GM19238 (cell line): Measurements from ENCODE around the gene ALKBH5.
"Not testable (repeated sequence)": the region's sequence is repeated elsewhere in the genome, so short reads cannot be mapped to it uniquely, and the experiment has no call there.

Experiments
- DNase-seq: peaks from one replicate; pipeline ENCODE4 v3.0.0; 2011; ENCODE audit warnings: low spot score; ENCODE audit not compliant: insufficient read length

ALKBH5 gene

DNA sequence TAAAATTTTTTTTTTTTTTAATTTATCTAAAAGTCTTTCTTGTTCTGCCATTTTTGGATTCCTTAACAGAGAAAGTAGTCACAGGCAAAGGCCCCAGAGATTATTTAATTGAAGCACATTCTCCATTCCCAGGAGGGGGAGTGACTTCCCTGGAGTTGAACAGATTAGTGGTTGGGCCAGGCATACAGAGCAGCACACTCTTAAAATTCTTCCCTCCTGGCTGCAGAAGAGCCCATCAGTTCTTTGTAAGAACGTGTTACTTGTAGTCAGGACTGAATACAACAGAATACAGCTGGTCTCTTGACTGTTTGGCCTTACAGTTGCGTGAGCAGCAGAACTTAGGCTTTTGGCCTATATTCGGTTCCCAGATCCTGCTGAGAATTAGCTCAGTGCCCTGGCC lies 1.8 kb downstream of the ALKBH5 start:
- no peak for DNase-seq

DNA sequence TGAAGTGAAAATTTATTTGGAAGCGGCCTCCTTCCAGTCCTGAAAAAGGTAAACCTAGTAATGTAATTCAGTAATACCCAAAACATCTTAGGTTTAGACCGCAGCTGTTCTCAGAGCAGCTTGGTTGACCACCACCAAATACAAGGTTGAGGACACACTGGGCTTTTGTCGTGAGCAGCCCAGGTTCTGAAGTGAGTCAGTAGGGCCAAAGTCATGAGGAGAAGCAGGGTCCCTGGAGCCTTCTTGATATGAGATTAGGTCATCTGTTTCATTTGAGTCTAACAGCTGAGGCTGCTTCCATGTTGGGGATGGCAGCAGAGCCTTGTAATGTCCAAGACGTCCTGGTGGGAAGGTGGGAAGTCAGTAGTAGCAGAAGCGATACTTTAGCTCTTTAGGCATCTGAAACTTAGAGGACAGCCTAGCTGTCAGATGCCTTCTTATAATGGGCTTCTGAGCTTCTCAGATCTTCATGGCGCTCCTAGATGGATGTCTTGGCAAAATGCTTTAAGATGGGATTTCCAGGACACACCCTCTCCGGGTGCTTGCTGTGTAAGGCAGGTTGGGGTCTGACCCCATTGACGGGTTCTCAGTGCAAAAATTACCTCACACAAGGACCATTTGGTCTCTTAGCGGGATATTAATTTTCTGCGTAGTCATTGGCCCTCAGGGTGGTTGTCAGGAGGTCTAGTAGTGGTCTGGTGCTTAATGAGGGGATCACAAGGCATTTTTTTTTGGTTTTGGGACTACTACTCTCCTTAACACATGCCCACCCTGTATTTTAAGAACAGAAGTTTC lies 2.4 kb downstream of the ALKBH5 start:
- DNase-seq: no peak

DNA sequence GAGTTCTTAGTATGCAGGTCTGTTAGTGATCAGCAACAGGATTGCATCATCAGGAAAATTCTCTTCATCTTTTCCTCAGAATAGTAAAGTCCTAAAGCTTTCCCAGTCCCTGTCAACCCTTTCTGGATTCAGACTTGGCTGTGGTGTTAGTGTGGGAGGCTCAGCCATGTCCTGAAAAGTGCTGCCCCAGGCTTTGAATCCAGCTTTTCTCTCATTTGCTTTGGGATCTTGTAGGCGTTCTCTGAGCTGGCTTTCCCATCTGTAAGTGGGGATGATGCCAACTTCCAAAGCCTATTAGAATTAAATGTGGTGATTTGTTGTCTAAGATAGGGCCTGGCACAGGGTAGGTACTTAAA lies 3.0 kb downstream of the ALKBH5 start:
- DNase-seq: no peak

DNA sequence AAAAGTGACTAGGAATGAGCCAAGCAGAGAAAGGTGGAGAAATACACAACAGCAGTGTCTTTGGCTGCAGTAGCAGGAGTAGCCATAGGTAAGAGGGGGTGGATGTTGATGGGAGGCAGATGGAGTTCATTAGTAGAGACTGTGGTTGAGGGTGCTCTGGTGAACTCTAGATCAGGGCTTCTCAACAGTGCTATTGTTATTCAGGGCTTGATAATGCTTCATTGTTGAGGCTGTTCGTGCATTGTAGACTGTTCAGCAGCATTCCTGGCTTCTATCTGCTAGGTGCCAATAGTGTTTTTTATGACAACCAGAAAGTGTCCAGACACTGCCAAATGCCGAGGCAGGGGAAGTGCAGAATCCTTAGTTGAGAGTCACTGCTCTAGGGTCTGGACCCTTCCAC lies 3.6 kb downstream of the ALKBH5 start:
- DNase-seq: no peak

DNA sequence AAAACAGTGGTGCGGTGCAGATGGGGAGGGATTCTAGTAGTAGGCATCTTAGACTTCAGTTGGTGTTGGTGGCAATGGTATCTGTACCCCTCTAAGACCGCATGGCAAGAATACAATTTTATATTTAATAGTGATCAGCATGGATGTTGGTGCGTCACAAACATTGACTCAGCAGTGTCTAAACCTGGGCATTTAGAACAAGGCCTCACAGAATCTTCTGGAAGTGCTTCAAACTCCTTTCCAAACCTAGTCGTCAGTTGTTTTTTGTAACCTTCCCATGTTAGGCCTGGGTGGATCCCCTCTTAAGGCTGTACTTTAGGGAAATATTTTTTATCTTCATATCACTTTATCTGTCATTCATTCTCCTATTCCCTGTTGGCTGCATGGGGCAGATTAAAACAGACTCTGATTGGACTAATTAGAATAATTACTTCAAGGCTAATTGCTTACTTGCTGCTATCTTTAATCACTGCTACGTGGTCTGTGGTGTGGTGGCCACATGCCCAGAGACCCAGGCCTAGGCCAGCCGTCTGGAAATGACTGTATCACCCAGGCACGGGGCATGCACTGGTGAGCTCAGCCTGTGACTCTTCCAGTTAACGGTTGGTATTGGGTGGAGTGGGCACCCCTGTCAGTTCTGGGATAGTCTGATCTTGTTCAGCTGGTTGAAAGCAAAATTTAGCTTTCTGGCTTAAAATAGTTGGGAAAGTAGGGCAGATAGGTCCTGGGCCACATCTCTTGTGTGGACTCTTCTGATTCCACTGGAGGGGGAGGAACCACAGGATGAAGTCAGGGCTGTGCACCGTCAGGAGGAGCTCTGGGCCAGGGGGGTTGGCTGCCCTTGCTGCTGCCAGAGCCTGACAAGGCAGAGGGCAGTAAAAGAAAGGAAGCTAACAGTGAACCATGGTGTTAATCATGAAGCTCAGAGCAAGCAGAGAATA lies 4.5 kb downstream of the ALKBH5 start:
- no peak for DNase-seq

DNA sequence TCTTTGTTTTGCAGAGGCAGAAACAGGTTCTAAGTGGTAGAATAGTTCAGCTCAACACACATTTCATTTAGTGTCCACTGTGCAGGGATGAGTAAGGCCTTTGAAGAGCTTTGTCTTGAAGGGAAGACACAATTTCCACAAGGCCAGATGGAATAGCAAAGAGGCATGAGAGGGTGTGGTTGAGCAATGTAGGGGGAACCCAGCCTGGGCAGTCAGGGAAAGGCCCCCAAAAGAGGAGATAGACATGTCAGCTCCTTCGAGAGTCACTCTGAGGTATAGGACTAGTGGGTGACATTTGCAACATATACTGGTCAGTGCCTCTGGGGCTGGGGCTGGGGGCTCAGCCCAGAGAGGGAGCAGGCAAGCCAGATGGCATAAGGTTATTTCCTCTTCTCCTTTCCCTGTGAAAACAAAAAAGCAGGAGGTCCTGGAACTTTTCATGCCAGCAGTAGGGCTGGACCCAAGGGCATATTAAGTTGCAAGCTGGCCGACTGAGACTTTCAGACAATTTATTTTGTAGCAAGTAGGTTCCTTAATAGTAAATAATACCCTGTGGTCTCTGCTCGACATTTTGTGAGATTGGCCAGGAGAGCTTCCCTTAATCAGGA lies 7.1 kb downstream of the ALKBH5 start:
- no peak for DNase-seq

DNA sequence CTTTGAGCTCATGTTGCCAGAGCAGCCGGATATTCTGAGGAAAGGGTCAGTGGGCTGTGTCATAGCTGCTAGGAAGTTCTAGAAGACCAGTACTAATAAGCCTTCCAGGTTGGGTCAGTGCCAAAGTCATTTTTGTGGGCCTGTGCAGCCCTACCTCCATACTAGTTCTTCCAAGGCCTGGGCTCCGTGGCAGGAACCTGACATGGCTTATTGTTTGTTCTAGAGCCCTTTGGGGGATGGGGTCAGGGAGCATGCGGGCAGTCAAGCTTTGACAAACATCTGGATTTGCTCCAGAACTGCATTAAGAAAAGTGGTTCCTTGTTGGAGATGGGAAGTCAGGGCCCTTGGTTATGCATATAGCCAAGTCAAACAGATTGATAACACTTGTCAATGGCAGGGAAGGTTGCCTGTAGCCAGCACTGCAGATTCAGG lies 7.6 kb downstream of the ALKBH5 start:
- DNase-seq: no peak

DNA sequence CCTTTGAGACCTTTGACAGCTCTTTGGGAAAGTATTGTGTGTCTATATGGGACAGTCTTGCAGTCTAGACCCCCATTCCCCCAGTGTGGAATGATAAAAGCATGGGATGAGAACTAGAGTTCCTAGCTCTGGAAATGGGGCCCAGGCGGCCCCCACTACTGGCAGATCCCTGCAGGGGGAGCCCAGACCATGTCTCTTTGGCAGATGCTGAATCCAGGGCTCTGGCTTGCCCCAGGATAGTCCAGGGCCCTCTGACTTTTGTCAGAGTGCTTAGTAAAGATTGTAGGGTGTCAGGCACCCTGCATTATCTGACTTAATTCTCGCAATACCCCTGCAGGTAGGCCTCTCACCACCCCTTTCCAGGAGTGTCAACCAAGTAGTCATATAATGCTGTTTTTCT lies 8.3 kb downstream of the ALKBH5 start:
- no peak for DNase-seq

DNA sequence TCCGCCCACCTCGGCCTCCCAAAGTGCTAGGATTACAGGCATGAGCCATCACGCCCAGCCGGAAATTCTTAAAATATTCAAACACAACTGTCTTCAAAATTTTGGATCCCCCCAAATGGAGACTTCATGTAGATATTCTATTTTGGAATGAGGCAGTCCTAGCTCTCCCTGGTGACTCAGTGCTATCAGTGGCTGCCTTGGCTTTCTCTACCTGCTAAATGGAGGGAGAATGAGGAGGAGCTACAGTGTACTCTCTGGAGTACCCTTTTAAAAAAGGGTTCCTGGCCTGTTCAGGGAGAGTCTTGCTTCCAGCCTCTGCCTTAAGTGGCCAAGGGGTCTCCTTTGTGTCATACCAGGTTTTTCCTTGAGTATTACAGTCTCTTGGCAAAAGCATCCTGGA lies 10.8 kb downstream of the ALKBH5 start:
- DNase-seq: no peak

DNA sequence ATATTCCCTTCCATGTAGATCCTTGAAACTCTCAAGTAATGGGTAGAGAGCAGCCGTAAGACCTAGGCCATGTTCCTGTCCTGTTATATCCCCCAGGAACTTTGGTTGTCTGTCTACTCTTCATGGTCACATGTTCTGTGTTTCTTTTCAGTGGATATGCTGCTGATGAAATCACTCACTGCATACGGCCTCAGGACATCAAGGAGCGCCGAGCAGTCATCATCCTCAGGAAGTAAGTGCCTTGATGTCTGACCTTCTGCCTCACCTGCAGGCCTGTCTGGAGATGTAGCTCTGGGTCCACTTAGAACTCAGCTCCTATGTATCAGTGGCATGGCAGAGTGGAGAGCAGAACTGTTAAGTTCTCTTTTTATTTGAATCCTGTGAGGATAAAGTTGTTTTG lies 11.2 kb downstream of the ALKBH5 start:
- DNase-seq: no peak

DNA sequence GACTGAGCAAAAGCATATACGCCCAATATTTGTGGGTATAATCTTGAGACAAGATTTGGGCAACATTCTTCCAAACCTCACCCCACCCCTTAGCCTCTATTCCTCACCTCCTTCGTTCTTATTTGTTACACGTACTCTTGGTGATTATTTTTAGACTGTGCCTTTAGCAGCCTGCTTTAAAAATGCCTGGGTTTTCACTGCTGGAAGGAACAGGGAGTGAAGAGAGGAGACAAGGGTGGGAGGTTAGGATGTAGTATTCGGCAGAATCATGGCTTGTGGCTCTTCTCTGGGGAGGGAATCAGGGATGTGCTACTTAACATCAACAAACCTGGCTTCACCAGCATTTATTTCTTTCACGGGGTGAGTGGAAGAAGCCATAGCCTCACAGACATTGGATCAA lies 11.6 kb downstream of the ALKBH5 start:
- DNase-seq: no peak

DNA sequence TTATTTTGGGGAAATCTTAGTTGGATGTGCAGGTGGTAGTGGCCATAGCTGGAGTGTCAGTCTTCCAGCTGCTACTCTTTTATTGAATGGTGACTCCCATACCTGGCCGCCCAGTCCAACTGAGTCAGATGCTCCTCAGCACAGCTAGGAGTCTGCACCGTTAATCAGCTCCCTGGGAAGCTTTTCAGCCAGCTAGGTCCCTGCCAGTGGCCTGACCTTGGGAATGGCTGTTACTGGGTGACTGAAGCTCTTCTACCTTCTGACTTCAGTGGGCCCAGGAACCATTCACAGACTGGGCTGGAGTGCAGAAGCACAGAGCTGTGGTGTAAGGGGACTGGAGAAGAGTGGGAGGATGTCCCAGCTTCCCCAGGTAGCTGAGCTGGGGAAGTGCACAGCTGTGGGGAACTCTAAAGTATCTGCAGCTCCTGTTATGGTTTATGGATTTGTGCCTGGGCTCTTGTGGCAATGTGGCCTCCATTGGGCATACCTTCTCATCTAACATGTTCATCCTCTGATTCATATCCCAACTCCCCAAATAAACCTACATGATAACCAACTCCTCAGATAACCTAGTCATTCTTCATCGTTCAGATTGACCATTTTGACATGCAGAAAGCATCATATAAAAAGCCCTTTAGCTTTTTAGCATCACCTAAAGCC lies 14.0 kb downstream of the ALKBH5 start:
- DNase-seq: no peak

DNA sequence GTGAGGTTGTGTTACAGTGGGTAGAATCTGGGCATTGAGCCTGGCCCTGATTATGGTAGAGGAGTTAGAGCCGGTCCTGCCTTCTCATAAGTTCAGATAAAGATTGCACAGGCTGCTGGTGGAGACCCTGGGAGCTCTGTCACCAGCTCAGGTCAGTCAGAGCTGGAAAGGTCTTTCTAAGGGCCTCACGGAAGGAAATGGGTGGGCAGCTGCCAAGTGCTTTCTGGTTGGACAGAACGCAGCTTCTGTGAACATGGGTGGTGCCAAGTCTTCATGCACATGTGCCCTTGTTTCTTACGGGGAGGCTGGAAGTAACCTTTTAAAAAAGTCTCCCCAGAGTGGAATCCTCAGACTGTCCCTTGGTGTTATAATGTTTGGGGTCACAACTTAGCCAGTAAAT lies 14.9 kb downstream of the ALKBH5 start:
- no peak for DNase-seq

DNA sequence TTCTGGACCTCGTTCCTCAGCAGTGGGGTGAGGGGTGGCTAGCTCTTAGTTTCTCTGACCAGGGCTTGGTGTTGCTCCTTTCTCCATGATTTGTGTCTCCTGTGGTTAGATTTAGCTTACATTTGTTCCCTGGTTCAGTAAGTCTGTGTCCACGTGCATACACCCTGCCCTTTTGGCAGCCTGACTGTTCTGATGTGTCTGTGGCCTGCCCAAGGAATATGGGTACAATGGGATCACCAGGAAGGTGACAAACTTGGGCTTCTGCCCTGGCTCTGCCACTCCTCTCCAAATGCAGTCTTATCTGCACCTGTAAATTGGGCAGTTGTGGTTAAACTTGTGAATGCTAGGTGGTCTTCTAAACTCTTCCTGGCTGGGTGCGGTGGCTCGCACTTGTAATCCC lies 17.5 kb downstream of the ALKBH5 start:
- DNase-seq: no peak

DNA sequence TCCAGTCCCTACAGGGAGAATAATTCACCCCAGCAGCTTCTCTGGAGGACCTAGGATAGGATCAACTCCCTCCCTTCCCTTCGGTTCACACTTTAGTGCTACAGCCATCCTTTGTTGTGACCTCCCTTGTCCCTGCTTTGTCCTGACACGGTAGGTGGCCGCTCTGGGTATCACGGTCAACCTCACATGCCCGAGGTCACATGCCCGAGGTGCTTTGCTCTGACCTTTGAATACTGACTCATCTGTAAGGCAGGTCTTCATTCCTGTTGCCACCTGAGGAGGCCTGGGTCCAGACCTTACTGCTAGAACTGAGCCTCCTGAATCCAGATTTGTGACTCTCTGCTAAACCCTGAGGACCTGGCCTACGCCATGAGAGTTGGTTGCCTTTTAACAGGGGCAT lies 19.7 kb downstream of the ALKBH5 start:
- DNase-seq: no peak

DNA sequence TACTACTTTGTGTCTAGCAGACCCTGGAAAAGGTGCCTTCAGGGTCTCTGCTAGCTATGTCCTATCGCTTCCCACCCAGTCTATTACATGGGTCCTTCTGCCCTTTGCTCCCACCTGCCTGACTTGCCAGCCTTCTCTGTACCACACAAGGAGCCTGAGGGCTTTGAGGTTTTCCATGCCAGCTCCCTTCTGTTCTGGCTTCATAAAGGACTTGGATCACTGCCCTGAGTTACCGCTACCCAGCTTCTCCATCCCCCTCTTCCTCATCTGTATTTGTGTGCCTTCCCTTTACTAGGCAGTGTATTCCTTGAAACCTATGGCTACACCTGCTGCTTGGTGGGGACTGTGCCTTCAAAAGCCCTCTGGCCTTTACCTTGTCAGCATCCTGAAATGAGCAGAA lies 22.2 kb downstream of the ALKBH5 start:
- no peak for DNase-seq

DNA sequence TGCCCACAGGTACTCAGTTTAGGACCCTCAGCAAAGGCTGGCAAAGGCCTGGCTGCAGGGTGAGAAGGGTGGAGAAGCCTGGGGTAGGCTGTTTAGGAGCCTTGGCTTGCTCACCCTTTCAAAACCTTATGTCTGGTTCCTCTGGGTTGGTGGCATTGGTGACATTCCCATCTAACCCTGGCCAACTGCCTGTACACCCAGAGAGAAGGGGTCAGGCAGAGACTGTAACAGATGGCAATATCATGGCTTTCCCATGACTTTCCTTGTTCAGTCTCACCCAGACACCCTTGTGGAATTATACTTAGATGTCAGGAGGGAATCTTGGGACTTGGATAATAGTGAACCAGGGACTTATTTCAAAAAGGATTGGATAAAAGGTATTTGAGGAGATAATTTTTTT lies 23.3 kb downstream of the ALKBH5 start:
- no peak for DNase-seq

DNA sequence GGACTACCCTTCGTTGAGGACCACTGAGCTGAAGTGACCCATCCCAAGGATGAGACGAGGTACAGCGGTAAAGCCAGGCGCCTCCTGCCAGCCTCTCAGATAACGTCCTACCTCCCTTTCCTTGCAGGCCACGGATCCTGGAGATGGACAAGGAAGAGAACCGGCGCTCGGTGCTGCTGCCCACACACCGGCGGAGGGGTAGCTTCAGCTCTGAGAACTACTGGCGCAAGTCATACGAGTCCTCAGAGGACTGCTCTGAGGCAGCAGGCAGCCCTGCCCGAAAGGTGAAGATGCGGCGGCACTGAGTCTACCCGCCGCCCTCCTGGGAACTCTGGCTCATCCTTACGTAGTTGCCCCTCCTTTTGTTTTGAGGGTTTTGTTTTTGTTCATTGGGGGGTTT lies 24.5 kb downstream of the ALKBH5 start:
- DNase-seq: no peak

DNA sequence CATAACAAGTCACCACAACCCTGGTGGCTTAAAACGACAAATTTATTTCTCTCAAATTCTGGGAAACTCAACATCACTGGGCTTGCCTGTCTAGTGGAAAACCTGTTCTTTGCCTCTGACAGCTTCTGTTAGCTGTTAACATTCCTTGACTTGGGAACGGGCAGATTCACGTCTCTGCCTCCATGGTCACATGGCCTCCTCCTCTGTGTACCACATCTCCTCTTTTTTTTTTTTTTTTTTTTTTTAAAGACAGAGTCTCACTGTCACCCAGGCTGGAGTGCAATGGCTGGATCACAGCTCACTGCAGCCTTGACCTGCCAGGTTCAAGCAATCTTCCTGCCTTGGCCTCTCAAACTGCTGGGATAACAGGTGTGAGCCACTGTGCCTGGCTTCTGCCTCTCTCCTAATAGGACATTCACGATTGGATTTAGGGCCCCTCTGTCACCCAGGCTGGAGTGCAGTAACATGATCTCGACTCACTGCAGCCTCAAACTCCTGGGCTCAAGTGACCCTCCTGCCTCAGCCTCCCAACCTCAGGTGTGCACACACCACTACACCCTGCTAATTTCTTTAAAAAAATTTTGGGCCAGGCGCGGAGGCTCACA lies 30.1 kb downstream of the ALKBH5 start:
- DNase-seq: no peak

DNA sequence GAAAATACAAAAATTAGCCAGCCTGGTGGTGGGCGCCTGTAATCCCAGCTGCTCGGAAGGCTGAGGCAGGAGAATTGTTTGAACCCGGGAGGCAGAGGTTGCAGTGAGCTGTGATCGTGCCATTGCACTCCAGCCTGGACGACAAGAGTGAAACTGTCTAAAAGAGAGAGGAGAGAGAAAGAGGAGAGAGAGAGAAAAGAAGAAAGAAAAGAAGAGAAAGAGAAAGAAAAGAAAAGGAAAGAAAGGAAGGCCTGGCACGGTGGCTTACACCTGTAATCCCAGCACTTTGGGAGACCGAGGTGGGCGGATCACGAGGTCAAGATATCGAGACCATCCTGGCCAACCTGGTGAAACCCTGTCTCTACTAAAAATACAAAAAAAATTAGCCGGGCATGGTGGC lies 33.3 kb downstream of the ALKBH5 start:
- not testable (repeated sequence) for DNase-seq

DNA sequence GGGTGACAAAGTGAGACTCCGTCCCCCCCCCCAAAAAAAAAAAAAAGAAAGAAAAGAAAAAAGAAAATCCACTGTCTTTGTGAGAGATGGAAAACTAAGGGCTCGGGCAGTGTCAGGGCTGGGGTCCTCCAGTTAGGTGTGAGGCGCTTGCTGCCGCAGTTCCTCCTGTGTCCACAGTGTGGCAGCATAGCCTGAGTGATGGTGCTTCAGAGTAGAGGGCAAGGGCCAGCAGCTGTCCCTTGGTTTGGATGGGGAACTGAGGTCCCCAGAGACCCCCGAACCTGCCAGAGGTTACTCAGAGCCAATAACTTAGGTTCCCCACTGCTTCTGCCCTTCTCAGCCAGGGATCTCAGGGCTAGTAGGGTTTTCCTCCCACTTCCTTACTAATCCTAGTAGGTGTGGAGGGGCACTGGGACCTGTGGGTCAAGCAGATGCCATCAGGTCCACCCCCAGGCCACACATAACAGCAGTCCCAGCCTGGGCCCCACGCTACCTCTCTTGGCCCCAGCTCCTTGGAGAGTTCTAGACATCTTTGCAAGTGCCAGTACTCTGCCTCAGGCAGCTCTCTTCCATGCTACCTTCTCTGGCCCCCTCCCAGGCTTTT lies 33.9 kb downstream of the ALKBH5 start:
- DNase-seq: peak; percentile 85
